PFSK-1 (cell line): Measurements from ENCODE around the gene MEGF10.

Experiments
- FOXP2 ChIP-seq: optimal IDR thresholded peaks from 2 replicates; pipeline ENCODE3; 2011; ENCODE audit warnings: borderline replicate concordance, control low read depth, inconsistent platforms; ENCODE audit not compliant: insufficient read depth; ENCODE audit errors: extremely low read length, extremely low read depth
- POLR2AphosphoS5 ChIP-seq: IDR thresholded peaks from 2 replicates; pipeline ENCODE4 v1.6.1; 2012; ENCODE audit warnings: low read depth, mild to moderate bottlenecking, control low read depth, low read length, moderate library complexity
- REST ChIP-seq, 2 experiments: IDR thresholded peaks; 2 replicates each; pipeline versions ENCODE4 v1.6.1 to v1.8.0; 2011 to 2012; ENCODE audit warnings: low read depth in 2 of 2, low read length in 2 of 2, control low read depth in 1 of 2, inconsistent platforms in 1 of 2, mild to moderate bottlenecking in 1 of 2, moderate library complexity in 1 of 2; ENCODE audit not compliant: insufficient read depth in 1 of 2
- SIN3A ChIP-seq: IDR thresholded peaks from 2 replicates; pipeline ENCODE4 v1.6.1; 2012; ENCODE audit warnings: mild to moderate bottlenecking, low read length, moderate library complexity, borderline replicate concordance; ENCODE audit not compliant: insufficient read depth
- TAF1 ChIP-seq: IDR thresholded peaks from 2 replicates; pipeline ENCODE4 v1.6.1; 2012; ENCODE audit warnings: low read length, control low read depth, borderline replicate concordance; ENCODE audit not compliant: insufficient read depth

Gene MEGF10

DNA sequence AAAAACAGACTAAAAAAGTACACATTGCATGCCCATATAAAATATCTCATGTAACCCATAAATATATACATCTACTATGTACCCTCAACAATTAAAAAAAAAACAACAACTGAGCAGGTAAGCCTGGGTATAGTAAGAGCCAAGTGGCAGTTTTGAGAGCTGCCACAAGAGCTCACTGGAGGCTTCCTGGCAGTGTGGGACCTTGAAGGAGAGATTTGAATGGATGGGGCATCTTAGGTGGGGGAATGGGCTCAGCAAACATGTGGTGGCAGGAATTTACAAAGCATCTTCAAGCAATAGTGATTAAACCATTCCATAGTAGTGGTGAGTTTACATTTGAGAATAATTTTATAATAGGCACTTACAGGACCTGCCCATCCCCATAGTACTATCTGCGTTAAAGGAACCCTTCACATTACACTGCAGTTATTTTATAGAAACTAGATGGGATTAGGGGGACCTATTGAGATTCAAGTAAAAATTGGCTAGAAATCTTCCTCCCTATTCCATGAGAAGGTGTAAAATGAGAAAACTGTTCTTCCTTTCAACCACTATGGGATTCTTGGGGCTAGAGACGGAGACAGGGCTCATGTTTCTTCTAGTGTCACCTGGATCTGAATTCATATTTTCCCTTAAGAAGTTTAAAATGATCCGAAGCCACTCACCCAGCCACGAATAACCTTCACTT is 6.9 kb downstream of the MEGF10 start:
- TF ChIP-seq REST (IDR thresholded peaks at IDR 0.05; ENCODE audit: insufficient read depth in 1 of 2, low read depth in 2 of 2, low read length in 2 of 2) (no peak), FOXP2 (no peak), TAF1 (no peak), POLR2AphosphoS5 (no peak), SIN3A (no peak)

DNA sequence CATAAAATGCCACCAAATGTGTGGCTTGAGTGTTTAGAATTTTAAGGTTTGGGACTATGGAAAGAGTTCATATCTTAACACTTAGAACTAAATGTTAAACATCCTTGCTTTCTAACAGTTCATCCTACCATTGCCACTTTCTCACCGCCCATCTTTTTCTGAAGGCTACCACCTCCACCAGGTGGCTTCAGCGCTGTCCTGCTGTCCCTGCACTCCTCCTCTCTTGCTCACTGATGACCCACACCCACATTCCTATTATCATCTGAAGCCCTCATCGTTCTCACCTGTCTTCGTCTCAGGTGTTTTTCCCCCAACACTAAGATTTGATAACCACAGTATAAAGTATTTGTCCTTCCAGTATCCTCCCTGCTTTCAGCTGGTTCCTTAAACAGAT is 7.4 kb downstream of the MEGF10 start:
- no peak for TF ChIP-seq FOXP2
- TF ChIP-seq TAF1: no peak
- TF ChIP-seq REST (IDR thresholded peaks at IDR 0.05; ENCODE audit: insufficient read depth in 1 of 2, low read depth in 2 of 2, low read length in 2 of 2): no peak
- TF ChIP-seq SIN3A: no peak
- TF ChIP-seq POLR2AphosphoS5: no peak

DNA sequence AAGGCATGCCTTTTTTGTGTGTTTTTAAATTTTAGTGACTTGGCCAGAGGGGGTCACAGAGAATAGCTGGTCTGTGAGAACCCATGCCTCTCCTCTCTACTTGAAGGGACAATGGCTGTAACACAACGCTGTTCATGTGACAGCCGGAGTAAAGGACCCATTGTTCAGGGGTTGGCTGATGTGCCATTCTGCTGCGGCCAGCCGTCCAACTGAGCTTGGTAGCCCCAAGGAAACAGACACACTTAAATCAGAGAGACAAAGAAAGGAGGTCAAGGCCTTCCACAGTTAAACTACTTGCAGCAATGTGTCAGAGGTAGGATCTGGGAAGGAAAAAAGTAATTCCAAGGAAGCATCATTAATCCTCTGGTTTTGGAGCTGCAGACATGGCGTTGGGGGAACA is 8.1 kb downstream of the MEGF10 start:
- no peak for TF ChIP-seq TAF1
- no peak for TF ChIP-seq FOXP2
- no peak for TF ChIP-seq POLR2AphosphoS5
- no peak for TF ChIP-seq REST (IDR thresholded peaks at IDR 0.05; ENCODE audit: insufficient read depth in 1 of 2, low read depth in 2 of 2, low read length in 2 of 2)
- no peak for TF ChIP-seq SIN3A

GRCh38 chr5:127299678-127300077 is 9.1 kb downstream of the MEGF10 start:
- TF ChIP-seq FOXP2: no peak
- no peak for TF ChIP-seq TAF1
- TF ChIP-seq POLR2AphosphoS5: no peak
- TF ChIP-seq REST (IDR thresholded peaks at IDR 0.05; ENCODE audit: insufficient read depth in 1 of 2, low read depth in 2 of 2, low read length in 2 of 2): no peak
- TF ChIP-seq SIN3A: no peak

DNA sequence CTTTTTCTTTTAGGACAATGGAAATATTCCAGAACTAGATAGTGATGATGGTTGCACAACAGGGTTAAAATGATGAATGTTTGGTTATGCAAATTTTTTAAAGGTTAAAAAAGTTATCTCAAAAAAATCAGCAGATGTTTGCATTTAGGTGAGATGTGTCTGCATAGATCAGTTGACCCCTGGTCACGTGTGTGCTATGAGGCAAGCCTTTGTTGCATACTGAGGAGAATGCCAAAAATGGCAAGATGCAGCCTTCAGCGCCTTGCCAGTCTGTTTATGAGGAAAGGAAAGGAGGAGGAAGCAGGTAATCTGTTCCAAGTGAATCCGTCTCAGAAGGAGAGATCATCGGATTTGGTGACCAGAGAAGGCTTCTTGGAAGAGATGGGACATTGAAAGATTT is 11.9 kb downstream of the MEGF10 start:
- TF ChIP-seq SIN3A: no peak
- TF ChIP-seq POLR2AphosphoS5: no peak
- no peak for TF ChIP-seq TAF1
- no peak for TF ChIP-seq REST (IDR thresholded peaks at IDR 0.05; ENCODE audit: insufficient read depth in 1 of 2, low read depth in 2 of 2, low read length in 2 of 2)
- TF ChIP-seq FOXP2: no peak
